ENCODE measurements around the gene RALGAPA2. TPM values are rescaled to one million over a fixed set of nuclear protein-coding genes. Genes with fewer than 3 reads are reported as not detected.

Gene RALGAPA2
- total RNA-seq, 4 donors from 2014 or later, result 54.3 to 67.6 (median 60.3) TPM

GRCh38 chr20:20628314-20628713 lies 84.1 kb downstream of the RALGAPA2 start:
- Histone ChIP-seq H3K36me3 (peaks cover 0 to 36% (median 0%) of the 10 kb centered on the region in 3 donors), H3K27ac (no peak overlapping the region), H3K4me3 (no peak overlapping the region), H3K9me3 (no peaks in the 10 kb centered on the region), H3K4me1 (no peaks in the 10 kb centered on the region), H3K27me3 (no peaks in the 10 kb centered on the region)
- DNase-seq, result no peak
- TF ChIP-seq, protein P1, sequence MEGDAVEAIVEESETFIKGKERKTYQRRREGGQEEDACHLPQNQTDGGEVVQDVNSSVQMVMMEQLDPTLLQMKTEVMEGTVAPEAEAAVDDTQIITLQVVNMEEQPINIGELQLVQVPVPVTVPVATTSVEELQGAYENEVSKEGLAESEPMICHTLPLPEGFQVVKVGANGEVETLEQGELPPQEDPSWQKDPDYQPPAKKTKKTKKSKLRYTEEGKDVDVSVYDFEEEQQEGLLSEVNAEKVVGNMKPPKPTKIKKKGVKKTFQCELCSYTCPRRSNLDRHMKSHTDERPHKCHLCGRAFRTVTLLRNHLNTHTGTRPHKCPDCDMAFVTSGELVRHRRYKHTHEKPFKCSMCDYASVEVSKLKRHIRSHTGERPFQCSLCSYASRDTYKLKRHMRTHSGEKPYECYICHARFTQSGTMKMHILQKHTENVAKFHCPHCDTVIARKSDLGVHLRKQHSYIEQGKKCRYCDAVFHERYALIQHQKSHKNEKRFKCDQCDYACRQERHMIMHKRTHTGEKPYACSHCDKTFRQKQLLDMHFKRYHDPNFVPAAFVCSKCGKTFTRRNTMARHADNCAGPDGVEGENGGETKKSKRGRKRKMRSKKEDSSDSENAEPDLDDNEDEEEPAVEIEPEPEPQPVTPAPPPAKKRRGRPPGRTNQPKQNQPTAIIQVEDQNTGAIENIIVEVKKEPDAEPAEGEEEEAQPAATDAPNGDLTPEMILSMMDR (IDR thresholded peaks at IDR 0.05), result no peak
- TF ChIP-seq POLR2A (IDR thresholded peaks at IDR 0.05), result no peak

- Histone ChIP-seq H3K36me3 (peaks cover 0 to 32% (median 0%) of the 10 kb centered on the region in 3 donors), H3K27ac (no peak overlapping the region), H3K4me3 (no peak overlapping the region), H3K9me3 (no peaks in the 10 kb centered on the region), H3K4me1 (no peaks in the 10 kb centered on the region), H3K27me3 (no peaks in the 10 kb centered on the region)
- DNase-seq, result no peak
- no peak for TF ChIP-seq POLR2A (IDR thresholded peaks at IDR 0.05)
- TF ChIP-seq, protein P1 (IDR thresholded peaks at IDR 0.05), result no peak
Observed at GRCh38 chr20:20627471-20627870, 85.0 kb downstream of the RALGAPA2 start.

DNA sequence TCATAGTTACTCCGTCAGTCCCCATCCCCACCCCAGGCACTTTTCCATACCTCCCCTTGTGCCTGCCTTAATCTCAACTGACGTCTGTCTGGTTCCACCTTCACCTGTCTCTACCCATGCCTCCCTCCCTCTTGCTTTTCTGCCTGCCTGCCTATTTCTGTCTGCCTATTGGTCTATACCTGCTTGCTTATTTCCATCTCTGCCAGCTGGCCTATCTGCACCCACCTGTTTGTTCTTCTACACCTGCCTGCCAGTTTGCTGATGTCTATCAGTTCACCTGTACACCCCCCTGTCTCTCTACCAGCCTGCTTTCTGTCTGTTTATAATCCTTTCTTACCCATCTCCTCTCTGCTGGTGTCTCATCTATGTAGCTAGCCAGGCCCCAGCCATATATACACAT lies 87.5 kb downstream of the RALGAPA2 start:
- H3K36me3 ChIP-seq, result peaks cover 0 to 48% (median 0%) of the 10 kb centered on the region in 3 donors
- H3K27me3 ChIP-seq, result no peaks in the 10 kb centered on the region
- DNase-seq, result no peak
- no peaks in the 10 kb centered on the region for H3K4me1 ChIP-seq
- TF ChIP-seq POLR2A (IDR thresholded peaks at IDR 0.05), result no peak
- TF ChIP-seq, protein P1 (IDR thresholded peaks at IDR 0.05), result no peak
- H3K27ac ChIP-seq, result no peak overlapping the region
- no peak overlapping the region for H3K4me3 ChIP-seq
- H3K9me3 ChIP-seq, result no peaks in the 10 kb centered on the region

DNA sequence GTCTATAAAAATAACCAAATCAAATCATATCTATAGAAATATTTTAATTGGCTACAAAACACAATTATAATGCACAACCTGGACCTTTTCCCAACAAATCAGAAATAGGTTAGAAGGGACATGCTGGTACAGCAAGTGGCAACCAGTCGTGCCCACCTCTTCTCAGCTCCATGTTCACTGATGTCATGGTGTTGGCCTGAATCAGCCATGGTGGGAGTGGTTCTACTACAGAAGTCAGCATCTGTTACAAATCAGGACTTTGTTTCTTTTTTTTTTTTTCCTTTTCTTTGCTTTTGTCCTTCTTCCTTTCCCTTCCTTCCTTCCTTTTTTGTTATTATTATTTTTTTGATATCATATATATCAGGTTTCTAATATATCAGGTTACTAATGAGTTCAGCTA lies 91.2 kb downstream of the RALGAPA2 start:
- Histone ChIP-seq H3K4me3 (no peak overlapping the region), H3K36me3 (peaks cover 0 to 38% (median 0%) of the 10 kb centered on the region in 3 donors), H3K4me1 (no peaks in the 10 kb centered on the region), H3K9me3 (no peaks in the 10 kb centered on the region), H3K27ac (no peak overlapping the region), H3K27me3 (no peaks in the 10 kb centered on the region)
- TF ChIP-seq, protein P1 (IDR thresholded peaks at IDR 0.05), result no peak
- TF ChIP-seq POLR2A (IDR thresholded peaks at IDR 0.05), result no peak
- DNase-seq, result no peak

- no peak for TF ChIP-seq POLR2A (IDR thresholded peaks at IDR 0.05)
- TF ChIP-seq, protein P1 (IDR thresholded peaks at IDR 0.05), result no peak
- Histone ChIP-seq H3K36me3 (peaks cover 0 to 27% (median 0%) of the 10 kb centered on the region in 3 donors), H3K27ac (no peak overlapping the region), H3K9me3 (no peaks in the 10 kb centered on the region), H3K4me3 (no peak overlapping the region), H3K4me1 (no peaks in the 10 kb centered on the region), H3K27me3 (no peaks in the 10 kb centered on the region)
- DNase-seq, result no peak
Observed at GRCh38 chr20:20614391-20614790, 98.1 kb downstream of the RALGAPA2 start.

GRCh38 chr20:20612251-20612650 lies 100.2 kb downstream of the RALGAPA2 start:
- Histone ChIP-seq H3K9me3 (no peaks in the 10 kb centered on the region), H3K27ac (no peak overlapping the region), H3K4me3 (no peak overlapping the region), H3K27me3 (no peaks in the 10 kb centered on the region), H3K4me1 (no peaks in the 10 kb centered on the region), H3K36me3 (peaks cover 0 to 11% (median 0%) of the 10 kb centered on the region in 3 donors)
- no peak for TF ChIP-seq POLR2A (IDR thresholded peaks at IDR 0.05)
- TF ChIP-seq, protein P1 (IDR thresholded peaks at IDR 0.05), result no peak
- DNase-seq, result no peak

Data from Peyer's patch (tissue), 4 donors.